K562 (cell line): Measurements from ENCODE around the gene GADL1. TPM values are rescaled to one million over a fixed set of nuclear protein-coding genes. Genes with fewer than 3 reads are reported as not detected.

Experiments
- ATAC-seq: fragments of 200-7000 bp; cut with Tn5 transposase; 3 replicates; pipeline ENCODE4 v1.9.1; 2020; ENCODE audit warnings: moderate library complexity
- BruUV-seq: library from RNA; stranded (reverse); fragments of 400-500 nt; replicated peaks from 2 replicates; lab custom pipeline; 2021; lab: Mats Ljungman, UMichigan
- CTCF ChIA-PET: fragments of 300-600 bp; formaldehyde crosslinking; extraction: SDS; loops from one replicate; lab custom pipeline; 2021; ENCODE audit warnings: low intra/inter-chr PET ratio; lab: Yijun Ruan, JAX
- POLR2A ChIA-PET: fragments of 300-600, 350-650 bp; sonication (Branson Sonifier 250); formaldehyde crosslinking; extraction: SDS; loops from one replicate; lab custom pipeline; 2021; ENCODE audit warnings: antibody characterized with exemption, inconsistent platforms; lab: Yijun Ruan, JAX
- DNase-seq, 4 experiments: peaks; one replicate each; pipeline versions ENCODE4 v3.0.0 to v3.0.0-alpha.2; 2011 to 2018; ENCODE audit warnings: low spot score in 3 of 4, mixed read lengths in 3 of 4; ENCODE audit errors: extremely low read depth in 1 of 4
- FAIRE-seq: peaks from 2 replicates; lab custom pipeline; 2011; peaks lifted over from hg19 to GRCh38; lab: Jason Lieb, UNC
- H2AFZ ChIP-seq: 2 replicates; pipeline ENCODE4 v1.6.0; 2011; ENCODE audit warnings: low read depth, low read length, control low read depth, inconsistent platforms
- H3K27ac ChIP-seq: fragments of 200-600 bp; 3 replicates; pipeline ENCODE4 v1.8.0; 2011; ENCODE audit warnings: low read depth, mild to moderate bottlenecking, control low read depth, inconsistent platforms, low read length, moderate library complexity, mixed read lengths; ENCODE audit errors: extremely low read depth
- H3K27me3 ChIP-seq, 2 experiments: fragments of 300-600 bp in 1 of 2; 2 replicates in 1 of 2; 3 replicates in 1 of 2; pipeline versions ENCODE4 v1.6.0 to v1.8.0; 2011; ENCODE audit warnings: inconsistent platforms in 2 of 2, low read length in 2 of 2, mild to moderate bottlenecking in 1 of 2, mixed read lengths in 1 of 2, moderate library complexity in 1 of 2; ENCODE audit not compliant: control insufficient read depth in 2 of 2, insufficient read depth in 2 of 2
- H3K36me3 ChIP-seq: fragments of 300-600 bp; 3 replicates; pipeline ENCODE4 v1.8.0; 2011; ENCODE audit warnings: mild to moderate bottlenecking, low read length, inconsistent platforms; ENCODE audit not compliant: control insufficient read depth, insufficient read depth
- H3K4me1 ChIP-seq, 2 experiments: fragments of 200-600 bp in 1 of 2; replicated peaks in 1 of 2; 2 replicates in 1 of 2; 3 replicates in 1 of 2; pipeline versions ENCODE4 v1.5.1 to v1.8.0; 2011; ENCODE audit warnings: inconsistent platforms in 2 of 2, low read length in 2 of 2, mild to moderate bottlenecking in 1 of 2, mixed read lengths in 1 of 2, moderate library complexity in 1 of 2; ENCODE audit not compliant: control insufficient read depth in 2 of 2, insufficient read depth in 2 of 2
- H3K4me2 ChIP-seq: 2 replicates; pipeline ENCODE4 v1.6.1; 2011; ENCODE audit warnings: low read length, control low read depth, inconsistent platforms, mixed read lengths; ENCODE audit not compliant: insufficient read depth
- H3K4me3 ChIP-seq: fragments of 200-600 bp; sonication (generic), shearing (Covaris generic); 2 replicates; pipeline ENCODE4 v1.5.1; 2016; ENCODE audit warnings: control low read depth, inconsistent platforms
- H3K79me2 ChIP-seq: fragments of 200-600 bp; 3 replicates; pipeline ENCODE4 v1.8.0; 2011; ENCODE audit warnings: low read length, inconsistent platforms; ENCODE audit not compliant: control insufficient read depth, insufficient read depth
- H3K9ac ChIP-seq, 2 experiments: 2 replicates each; pipeline versions ENCODE4 v1.6.0 to v1.6.1; 2011; ENCODE audit warnings: low read depth in 2 of 2, low read length in 2 of 2, control low read depth in 1 of 2, inconsistent platforms in 1 of 2, mild to moderate bottlenecking in 1 of 2, mixed read lengths in 1 of 2; ENCODE audit not compliant: insufficient read depth in 1 of 2
- H3K9me1 ChIP-seq: one replicate; pipeline ENCODE4 v1.6.0; 2011; ENCODE audit warnings: inconsistent platforms, mild to moderate bottlenecking, low read length, moderate library complexity; ENCODE audit not compliant: control insufficient read depth, insufficient read depth
- H3K9me3 ChIP-seq: replicated peaks from 2 replicates; pipeline ENCODE4 v1.5.1; 2011; ENCODE audit warnings: low read depth, low read length, inconsistent platforms; ENCODE audit not compliant: control insufficient read depth, insufficient read depth
- H4K20me1 ChIP-seq: replicated peaks from 2 replicates; pipeline ENCODE4 v1.6.1; 2011; ENCODE audit warnings: low read length, inconsistent platforms, mixed read lengths; ENCODE audit not compliant: control insufficient read depth, insufficient read depth
- ILK ChIP-seq: fragments of 450-650 bp; IDR thresholded peaks from 2 replicates; pipeline ENCODE4 v1.6.1; 2016; ENCODE audit warnings: missing genetic modification characterization, low read depth, mild to moderate bottlenecking, missing compliant biosample characterization, moderate library complexity, borderline replicate concordance
- NKRF ChIP-seq: fragments of 450-650 bp; IDR thresholded peaks from 2 replicates; pipeline ENCODE4 v1.6.1; 2016; ENCODE audit warnings: borderline replicate concordance
- PML ChIP-seq: IDR thresholded peaks from 2 replicates; pipeline ENCODE4 v1.6.1; 2012; ENCODE audit warnings: low read length, inconsistent platforms
- ZNF699 ChIP-seq: fragments of 250-450 bp; sonication (Bioruptor Pico); IDR thresholded peaks from 2 replicates; pipeline ENCODE4 v1.8.0; 2021; ENCODE audit warnings: mild to moderate bottlenecking, moderate library complexity; ENCODE audit not compliant: insufficient replicate concordance
- WGBS: fragments of 100-300 bp; shearing (Covaris generic); methylation state at CpG from one replicate; pipeline ENCODE4 v1.1.6; 2016; ENCODE audit warnings: low coverage, mixed read lengths; ENCODE audit not compliant: insufficient coverage; ENCODE audit errors: missing lambda C conversion rate; 5-methylcytosine and 5-hydroxymethylcytosine counted together
- in situ Hi-C: fragments of 300-500 bp; cut with MboI; formaldehyde crosslinking; loops from 4 replicates; pipeline ENCODE4 v1.15.0; 2018; ENCODE audit warnings: inconsistent platforms, mixed read lengths
- intact Hi-C: fragments of 100-400 bp; cut with micrococcal nuclease; formaldehyde crosslinking; loops from 2 replicates; pipeline ENCODE4 v1.14.2; 2022
- polyA plus RNA-seq, 8 experiments: library from polyadenylated mRNA; depleted of rRNA in 4 of 8; stranded (reverse) in 5 of 8; unstranded in 3 of 8; fragments of >200 nt; fragmentation: Nextera tagmentation in 2 of 8; fragmentation: Illumina TruSeq in 1 of 8; extraction: Ambion mirVana in 2 of 8; extraction: Trizol in 1 of 8; gene quantifications; 2 replicates each; pipeline versions ENCODE4 v1.2.1 to v1.2.3, GENCODE V29; 2011 to 2014; ENCODE audit warnings: inconsistent platforms in 1 of 8, missing spikeins in 1 of 8
- total RNA-seq, 7 experiments: library from RNA; depleted of rRNA in 6 of 7; stranded (reverse); fragments of >200 nt in 6 of 7; fragmentation: Illumina TruSeq in 2 of 7; extraction: Trizol in 2 of 7; gene quantifications; 2 replicates each; pipeline versions ENCODE4 v1.2.1 to v1.2.3, GENCODE V29; 2011 to 2021; ENCODE audit warnings: low replicate concordance in 1 of 7

The GADL1 gene
- total and polyA plus RNA-seq, 9 of the 15 experiments (the other 6 are each of a cell fraction or from before 2014, with no cell fraction given) = 0.07 TPM; not detected in 8

- Histone ChIP-seq H3K79me2 (no peaks in the 10 kb centered on the region), H3K36me3 (no peaks in the 10 kb centered on the region), H3K4me2 (no peak overlapping the region), H3K9me1 (no peaks in the 10 kb centered on the region), H4K20me1 (no peaks in the 10 kb centered on the region), H3K27me3 (no peaks in the 10 kb centered on the region), H3K9me3 (no peaks in the 10 kb centered on the region), H2AFZ (no peak overlapping the region), H3K27ac (no peak overlapping the region), H3K4me1 (peaks cover 0 to 4% of the 10 kb centered on the region in 2 experiments; a peak in 1 of 5 replicates), H3K9ac (no peak overlapping the region), H3K4me3 (no peak overlapping the region)
- TF ChIP-seq ILK (tag) = no peak
- ChIA-PET CTCF (no interaction called here), POLR2A (interaction anchor here (0.6 to 0.7 kb wide), 2 partner anchors 12 to 145 kb away, joined by 4 read pairs; no protein-coding TSS in a partner anchor)
- intact Hi-C loops = no loop called here
- DNase-seq = no peak
- BruUV-seq = no TSS peak
- no peak for FAIRE-seq
- 0% methylated on average over 1 of the region's 1 CpG for WGBS
- no peak for ATAC-seq
- in situ Hi-C loops = no loop called here
These were observed 3.6 kb downstream of the GADL1 start for GRCh38 chr3:30890907-30891306.

DNA sequence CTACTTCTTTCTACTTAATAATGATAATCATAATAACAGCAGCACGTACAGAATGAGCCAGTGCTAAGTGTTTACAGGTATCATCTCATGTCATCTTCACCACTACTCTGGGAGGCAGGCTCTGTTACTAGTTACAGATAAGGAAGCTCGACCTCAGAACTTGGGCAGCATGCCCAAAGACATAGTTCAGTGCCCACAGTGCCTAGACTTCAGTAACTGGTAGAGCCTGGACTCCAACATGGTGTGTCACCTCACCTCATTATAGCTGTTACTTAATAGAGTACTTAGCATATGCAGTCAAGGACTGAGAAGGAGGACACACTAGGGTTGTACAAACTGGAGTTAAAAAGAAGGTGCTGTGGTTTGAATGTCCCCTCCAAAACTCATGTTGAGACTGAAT, 7.6 kb downstream of the GADL1 start:
- H3K4me1 ChIP-seq = no peaks in the 10 kb centered on the region
- in situ Hi-C loops (no loop called here), intact Hi-C loops (no loop called here)
- H3K9me3 ChIP-seq = no peaks in the 10 kb centered on the region; the same call in 1 of the 2 replicates
- no peak overlapping the region for H3K27ac ChIP-seq
- ATAC-seq = no peak
- H3K27me3 ChIP-seq = no peaks in the 10 kb centered on the region
- no peak for FAIRE-seq
- ChIA-PET POLR2A (no interaction called here), CTCF (no interaction called here)
- no peak for TF ChIP-seq ZNF699 (CRISPR knock-in tag)
- TF ChIP-seq PML = no peak
- TF ChIP-seq NKRF = no peak
- no TSS peak for BruUV-seq
- 0% methylated on average over 2 of the region's 2 CpGs for WGBS
- no peak overlapping the region for H3K9ac ChIP-seq
- H3K36me3 ChIP-seq = no peaks in the 10 kb centered on the region
- no peak for DNase-seq
- H3K4me3 ChIP-seq = no peak overlapping the region
- H3K79me2 ChIP-seq = no peaks in the 10 kb centered on the region
- no peaks in the 10 kb centered on the region for H3K9me1 ChIP-seq
- no peaks in the 10 kb centered on the region for H4K20me1 ChIP-seq
- H2AFZ ChIP-seq = no peak overlapping the region
- no peak overlapping the region for H3K4me2 ChIP-seq
